Endometrial microvascular endothelial cells (primary cell): ENCODE data around the gene CAV3. TPM values are rescaled to one million over a fixed set of nuclear protein-coding genes. Genes with fewer than 3 reads are reported as not detected.

Experiments
- in situ Hi-C: cut with HindIII; loops from 2 replicates; pipeline ENCODE4 v1.10.0; 2017; ENCODE audit warnings: low sequenced_read_pairs, low pct_unique_long_range_greater_than_20kb; ENCODE audit errors: inconsistent ontology term
- total RNA-seq: library from RNA; depleted of rRNA; stranded (reverse); fragments of >200 nt; gene quantifications from one replicate; pipeline ENCODE4 v1.2.3, GENCODE V29; 2015; ENCODE audit errors: inconsistent ontology term

Gene CAV3
- total RNA-seq, 1 donor from 2014 or later = not detected

- in situ Hi-C loops = no loop called here
Measured at GRCh38 chr3:8757551-8758518, 24.2 kb downstream of the CAV3 start.

DNA sequence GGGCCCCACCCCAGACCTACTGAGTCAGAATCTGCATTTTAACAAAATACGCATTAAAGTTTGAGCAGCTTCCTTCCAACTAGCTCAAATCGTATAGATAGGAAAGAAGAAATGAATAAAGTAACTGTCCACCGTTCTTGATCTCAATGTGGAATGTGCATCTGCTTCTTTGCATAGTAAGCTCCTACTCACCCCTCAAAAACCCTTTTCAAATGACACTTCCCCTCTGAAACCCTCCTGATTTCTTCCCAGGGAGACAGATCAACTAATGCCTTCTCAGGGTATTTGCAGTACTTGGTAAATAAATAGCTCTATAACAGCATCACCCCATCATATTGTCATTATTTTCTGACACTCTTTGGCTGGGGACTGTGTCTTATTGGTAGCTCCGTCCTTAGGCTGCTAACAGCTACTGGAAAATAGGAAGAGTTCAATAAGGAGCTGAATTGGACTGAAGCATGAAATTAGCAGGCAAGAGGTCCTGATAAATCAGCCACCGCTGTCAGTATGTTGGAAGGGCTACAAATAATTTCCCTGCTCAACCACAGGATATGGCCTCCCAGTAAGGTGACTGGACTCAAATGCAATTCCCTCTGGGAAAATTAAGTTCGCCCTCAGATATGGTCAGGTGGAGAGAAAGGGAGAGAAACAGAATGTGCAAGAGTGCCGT lies 25.6 kb downstream of the CAV3 start:
- in situ Hi-C loops = no loop called here

- in situ Hi-C loops = no loop called here
Measured at GRCh38 chr3:8760091-8760490, 26.5 kb downstream of the CAV3 start.

- in situ Hi-C loops = no loop called here
Measured at GRCh38 chr3:8760506-8760905, 26.9 kb downstream of the CAV3 start.

DNA sequence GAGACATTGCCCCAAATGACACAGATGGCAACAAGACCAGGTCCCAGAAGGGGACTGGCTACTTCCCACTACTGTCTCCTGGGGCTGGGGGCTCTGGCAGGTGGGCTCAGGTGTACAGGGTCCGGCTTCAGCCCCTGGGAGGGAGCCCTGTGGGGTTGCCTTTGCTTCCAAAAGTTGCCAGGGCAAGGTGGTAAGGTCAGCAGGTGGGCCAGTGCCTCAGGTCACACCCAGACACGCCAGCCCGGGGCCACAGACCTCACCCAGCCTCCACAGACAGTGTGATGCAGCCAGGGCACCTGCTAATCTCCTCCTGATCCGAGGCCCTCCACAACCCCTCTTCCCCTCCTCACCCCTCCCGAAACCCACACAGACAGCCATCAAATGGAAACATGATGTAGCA lies 28.3 kb downstream of the CAV3 start:
- in situ Hi-C loops = no loop called here

DNA sequence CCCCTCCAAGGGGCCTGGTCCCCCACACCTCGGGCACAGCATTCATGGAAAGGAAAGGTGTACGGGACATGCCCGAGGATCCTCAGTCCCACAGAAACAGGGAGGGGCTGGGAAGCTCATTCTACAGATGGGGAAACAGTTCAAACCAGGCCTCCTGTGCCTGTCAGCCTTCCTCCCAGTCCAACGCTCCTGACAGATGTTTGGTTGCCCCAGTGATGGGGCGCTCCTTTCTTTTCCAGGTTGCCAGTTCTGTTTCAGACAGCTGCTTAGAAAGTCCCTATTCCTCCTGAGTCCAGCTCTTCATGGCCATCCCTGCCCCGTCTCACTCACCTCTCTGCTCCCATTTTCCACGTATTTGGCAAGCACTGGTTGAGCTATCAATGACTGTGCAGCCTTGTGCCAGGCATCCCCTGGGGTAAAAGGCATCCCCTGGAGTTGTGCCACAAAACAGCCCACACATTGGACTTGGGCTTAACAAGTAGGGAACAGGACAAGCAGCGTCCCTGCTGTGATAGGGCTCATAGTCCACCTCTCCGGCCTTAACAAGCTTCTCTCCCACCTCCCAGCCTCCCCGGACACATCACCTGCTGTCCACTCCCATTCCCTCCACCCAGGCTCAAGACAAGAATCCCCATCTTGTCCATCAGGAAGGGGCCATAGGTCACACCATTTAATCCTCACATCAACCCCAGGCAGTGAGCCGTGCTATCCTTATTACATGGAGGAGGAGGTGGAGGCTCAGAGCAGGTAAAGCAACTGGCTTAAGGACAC lies 29.2 kb downstream of the CAV3 start:
- in situ Hi-C loops = no loop called here

- in situ Hi-C loops = no loop called here
Measured at GRCh38 chr3:8764528-8764927, 30.9 kb downstream of the CAV3 start.

DNA sequence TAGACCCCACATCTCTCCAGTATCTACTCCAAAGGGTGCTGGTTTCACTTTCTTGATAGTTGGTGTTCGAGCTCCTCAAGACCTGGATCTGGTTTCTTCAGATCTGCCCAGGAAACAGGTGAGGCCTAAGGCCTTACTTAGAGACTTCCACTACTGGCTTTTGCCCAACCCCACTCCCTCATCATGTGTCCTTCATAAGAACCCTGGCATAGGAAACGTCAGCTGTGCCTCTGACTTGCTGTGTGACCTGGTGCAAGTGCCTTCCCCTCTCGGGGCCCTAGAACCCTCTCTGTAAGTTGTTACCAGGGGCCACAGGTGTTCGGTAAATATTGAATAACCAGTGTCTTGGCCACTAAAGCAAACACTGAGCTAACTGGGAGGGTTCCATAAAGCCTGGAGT lies 31.9 kb downstream of the CAV3 start:
- in situ Hi-C loops = no loop called here

DNA sequence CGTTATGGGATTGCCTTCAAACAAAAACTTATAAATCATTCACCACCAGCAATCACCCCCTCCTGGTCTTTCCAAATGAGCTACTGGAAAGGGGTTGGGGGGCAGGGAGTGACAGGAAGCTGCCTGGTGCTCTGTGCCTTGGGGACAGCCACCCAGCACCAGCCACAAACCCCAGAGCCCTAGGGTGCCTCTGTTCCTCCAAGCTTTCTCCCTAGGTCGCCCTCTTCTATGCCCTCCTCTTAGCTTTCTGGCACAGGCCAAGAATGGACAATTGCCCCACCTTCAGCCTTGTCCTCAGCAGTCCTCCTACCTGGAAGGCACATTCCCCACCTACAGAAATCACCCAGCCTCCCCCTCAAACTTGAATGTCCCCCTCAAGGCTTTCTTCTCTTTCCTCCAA lies 32.5 kb downstream of the CAV3 start:
- in situ Hi-C loops = no loop called here

DNA sequence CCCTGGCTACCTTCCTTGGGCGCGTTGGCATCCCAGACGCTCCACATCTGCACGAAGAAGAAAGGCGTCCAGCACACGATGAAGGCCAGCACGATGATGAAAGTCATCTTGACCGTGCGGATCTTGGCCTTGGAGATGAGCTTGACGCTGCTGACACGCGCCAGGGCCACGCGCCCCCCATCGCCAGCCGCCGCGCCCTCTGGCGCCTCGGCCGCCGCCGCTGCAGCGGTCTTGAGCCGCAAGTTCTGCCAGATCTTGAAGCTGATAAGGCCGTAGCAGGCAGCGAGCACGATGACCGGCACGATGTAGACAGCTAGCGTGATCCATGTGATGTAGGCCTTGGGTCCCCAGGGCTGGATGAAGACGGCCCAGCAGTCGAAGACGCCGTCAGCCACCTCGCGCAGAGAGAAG lies 33.7 kb downstream of the CAV3 start:
- in situ Hi-C loops = no loop called here

GRCh38 chr3:8767667-8768363 lies 34.2 kb downstream of the CAV3 start:
- in situ Hi-C loops = no loop called here

DNA sequence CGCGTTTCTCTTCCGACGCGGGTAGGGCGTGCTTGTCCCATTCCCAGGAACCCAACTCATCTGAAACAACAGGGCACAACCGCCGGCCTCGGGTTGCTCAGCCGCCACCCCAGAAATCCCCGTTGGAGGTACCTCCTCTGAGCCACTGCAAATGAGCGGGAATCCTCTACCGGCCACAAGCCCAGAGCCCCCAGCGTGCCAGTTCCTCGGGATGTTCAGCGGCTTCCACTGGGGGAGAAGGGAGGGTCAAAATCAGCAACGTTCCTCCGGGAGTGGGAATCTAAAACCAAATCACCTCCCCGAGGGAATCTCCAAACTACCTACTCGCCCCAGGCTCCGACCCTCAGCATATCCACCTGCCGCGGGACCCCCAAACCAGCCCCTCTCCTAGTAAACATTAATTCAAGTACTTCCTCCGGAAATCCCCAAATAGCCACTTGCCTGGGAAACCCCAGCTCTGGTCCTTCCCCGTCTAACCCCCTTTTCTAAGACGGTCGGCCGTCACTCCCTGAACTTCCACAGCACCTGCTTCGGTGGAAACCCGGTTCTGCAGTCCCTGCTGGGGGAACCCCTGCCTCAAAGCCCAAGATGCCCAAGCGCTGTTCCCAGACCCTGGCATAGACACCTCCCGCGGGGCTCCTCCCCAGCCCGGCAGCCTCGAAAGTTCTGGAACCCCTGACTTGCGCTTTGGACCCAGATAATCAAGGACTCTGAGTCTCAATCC lies 34.9 kb downstream of the CAV3 start:
- in situ Hi-C loops = no loop called here

GRCh38 chr3:8769088-8769822 lies 35.7 kb downstream of the CAV3 start, which contains the start of gene OXTR:
Gene OXTR (minus strand): TSS chr3:8769613. CDS start chr3:8768187, 1,426 bp downstream.
- in situ Hi-C loops = no loop called here

- in situ Hi-C loops = no loop called here
Measured at GRCh38 chr3:8773941-8774542, 40.4 kb downstream of the CAV3 start.

- in situ Hi-C loops = no loop called here
Measured at GRCh38 chr3:8775181-8775580, 41.6 kb downstream of the CAV3 start.

DNA sequence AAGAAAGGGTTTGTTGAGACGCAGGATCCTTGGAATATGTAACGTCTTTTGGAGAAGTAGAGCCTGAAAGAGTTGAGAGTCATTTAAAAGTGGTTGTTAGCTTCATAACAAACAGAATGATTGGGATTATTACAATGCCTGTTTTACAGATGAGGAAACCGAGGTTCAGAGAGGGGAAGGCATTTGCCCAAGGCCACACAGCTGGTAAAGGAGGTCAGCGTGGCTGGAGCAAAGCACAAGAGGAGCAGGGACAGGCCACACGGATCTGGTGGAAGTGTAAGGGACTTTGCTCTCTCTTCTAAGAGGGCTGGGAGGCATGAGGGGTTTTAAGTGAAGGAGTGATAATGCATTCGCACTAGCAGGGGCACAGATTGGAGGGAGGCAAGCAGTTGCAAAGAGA lies 42.0 kb downstream of the CAV3 start:
- in situ Hi-C loops = no loop called here

DNA sequence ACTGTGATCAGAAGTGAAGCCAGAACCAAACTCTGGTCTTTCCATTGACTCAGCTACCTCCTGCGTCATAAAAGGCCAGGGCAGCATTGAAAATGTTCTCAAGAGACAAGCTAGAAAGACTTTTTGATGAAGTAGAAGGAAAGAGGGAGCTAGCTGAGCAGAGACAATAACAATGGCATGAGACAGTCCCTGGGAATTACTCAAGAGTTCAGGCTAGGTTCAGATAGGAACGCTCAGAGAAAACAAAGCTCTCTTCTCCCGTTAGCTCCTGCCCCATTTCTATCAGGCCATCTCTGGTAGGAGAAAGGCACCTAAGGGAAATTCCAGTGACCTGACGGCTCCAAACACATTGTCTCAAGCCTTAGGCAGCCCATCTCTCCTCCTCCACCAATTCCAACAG lies 42.8 kb downstream of the CAV3 start:
- in situ Hi-C loops = no loop called here
